Transverse colon (tissue), 4 donors: ENCODE measurements around the gene APOBEC3C. TPM values are rescaled to one million over a fixed set of nuclear protein-coding genes. Genes with fewer than 3 reads are reported as not detected.
"Not testable (repeated sequence)": the region's sequence is repeated elsewhere in the genome, so short reads cannot be mapped to it uniquely, and the experiment has no call there.

Source experiments
- DNase-seq: peaks from one replicate; pipeline ENCODE4 v3.0.0-alpha.2; 2019
- H3K27ac ChIP-seq, 4 donors: fragments of 200-600 bp; sonication (generic); 2 replicates each; pipeline ENCODE4 v1.5.1; 2016 to 2018; ENCODE audit warnings: inconsistent platforms in 4 of 4
- H3K27me3 ChIP-seq: fragments of 200-600 bp; sonication (generic); 2 replicates; pipeline ENCODE4 v1.5.1; 2017; ENCODE audit warnings: inconsistent platforms
- H3K36me3 ChIP-seq, 4 donors: fragments of 200-600 bp; sonication (generic); 2 replicates each; pipeline ENCODE4 v1.5.1; 2017 to 2019; ENCODE audit warnings: inconsistent platforms in 4 of 4
- H3K4me1 ChIP-seq, 4 donors: fragments of 200-600 bp; sonication (generic); 2 replicates each; pipeline ENCODE4 v1.5.1; 2017 to 2020; ENCODE audit warnings: inconsistent platforms in 4 of 4
- H3K4me3 ChIP-seq, 4 donors: fragments of 200-600 bp; sonication (generic); 1 replicate in 1 of 4; 2 replicates in 3 of 4; pipeline versions ENCODE4 v1.5.1 to v1.6.1; 2017 to 2019; ENCODE audit warnings: inconsistent platforms in 4 of 4
- H3K9me3 ChIP-seq, 2 donors: fragments of 200-600 bp; sonication (generic); 2 replicates each; pipeline ENCODE4 v1.5.1; 2017 to 2019; ENCODE audit warnings: inconsistent platforms in 2 of 2
- CTCF ChIP-seq, 5 experiments: fragments of 200-600 bp in 3 of 5; fragments of 450-650 bp in 2 of 5; sonication (generic) in 3 of 5; IDR thresholded peaks; 1 replicate in 2 of 5; 2 replicates in 3 of 5; pipeline ENCODE4 v1.5.1; 2016 to 2017; ENCODE audit warnings: antibody characterized with exemption in 5 of 5, inconsistent platforms in 3 of 5, mild to moderate bottlenecking in 2 of 5, moderate library complexity in 1 of 5
- EP300 ChIP-seq: sonication (generic); formaldehyde crosslinking; IDR thresholded peaks from one replicate; pipeline ENCODE4 v1.6.1; 2017; ENCODE audit warnings: antibody characterized with exemption, low read depth
- POLR2A ChIP-seq: fragments of 450-650 bp; IDR thresholded peaks from one replicate; pipeline ENCODE4 v1.6.1; 2016; ENCODE audit warnings: antibody characterized with exemption, mild to moderate bottlenecking, moderate library complexity
- POLR2AphosphoS5 ChIP-seq, 3 donors: sonication (generic); formaldehyde crosslinking; IDR thresholded peaks; one replicate each; pipeline ENCODE4 v1.6.1; 2016; ENCODE audit warnings: antibody characterized with exemption in 3 of 3
- WGBS, 2 donors: methylation state at CpG; one replicate each; pipeline ENCODE4 v1.1.5; 2018; ENCODE audit warnings: low coverage in 1 of 2; 5-methylcytosine and 5-hydroxymethylcytosine counted together
- in situ Hi-C, 4 donors: fragments of 200-750 bp; cut with MboI; loops; one replicate each; pipeline versions ENCODE4 v1.15.0 to v1.15.1; 2017; ENCODE audit warnings: low sequenced_read_pairs in 3 of 4, low pct_ligation_motif_present in 1 of 4, low pct_unique_long_range_greater_than_20kb in 1 of 4
- intact Hi-C: fragments of 100-400 bp; cut with DNase I; formaldehyde crosslinking; loops from one replicate; pipeline ENCODE4 v1.15.1; 2023; ENCODE audit warnings: low total_unique reads
- total RNA-seq, 4 donors: library from RNA; depleted of rRNA; stranded (reverse); fragments of >200 nt; gene quantifications; one replicate each; pipeline ENCODE4 v1.1.0, GENCODE V29; 2016

The APOBEC3C gene
- total RNA-seq, 4 donors from 2014 or later, result 1.2 to 9.1 (median 7.5) TPM

DNA sequence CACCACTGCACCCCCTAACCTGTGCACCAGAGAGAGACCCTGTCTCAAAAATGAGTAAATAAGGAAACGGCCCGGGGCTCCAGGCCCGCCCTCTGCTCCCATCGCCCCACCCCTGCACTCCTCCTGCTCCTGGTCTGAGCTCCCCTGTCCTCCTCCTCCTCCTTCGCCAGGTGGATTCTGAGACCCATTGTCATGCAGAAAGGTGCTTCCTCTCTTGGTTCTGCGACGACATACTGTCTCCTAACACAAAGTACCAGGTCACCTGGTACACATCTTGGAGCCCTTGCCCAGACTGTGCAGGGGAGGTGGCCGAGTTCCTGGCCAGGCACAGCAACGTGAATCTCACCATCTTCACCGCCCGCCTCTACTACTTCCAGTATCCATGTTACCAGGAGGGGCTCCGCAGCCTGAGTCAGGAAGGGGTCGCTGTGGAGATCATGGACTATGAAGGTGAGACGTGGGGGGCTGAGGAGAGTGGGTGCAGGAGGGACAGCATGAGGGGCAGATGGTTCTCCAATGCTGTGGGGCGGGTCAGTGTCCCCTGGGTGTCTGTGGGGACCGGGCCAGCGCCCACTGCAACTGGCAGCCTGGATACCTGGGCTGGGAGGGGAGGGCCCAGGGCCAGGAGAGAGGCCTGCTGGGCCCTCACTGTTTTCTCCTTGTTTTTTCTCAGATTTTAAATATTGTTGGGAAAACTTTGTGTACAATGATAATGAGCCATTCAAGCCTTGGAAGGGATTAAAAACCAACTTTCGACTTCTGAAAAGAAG lies 3.7 kb downstream of the APOBEC3C start:
- no peaks in the 10 kb centered on the region for H3K9me3 ChIP-seq
- H3K27ac ChIP-seq, result no peak overlapping the region
- WGBS, 2 donors, result 83 to 86% methylated on average over 7 to 18 of the region's 18 CpGs
- H3K36me3 ChIP-seq, result no peaks in the 10 kb centered on the region
- peaks cover 14 to 40% (median 26%) of the 10 kb centered on the region in 4 donors for H3K4me1 ChIP-seq
- no peaks in the 10 kb centered on the region for H3K27me3 ChIP-seq
- intact Hi-C loops (no loop called here), in situ Hi-C loops (loop anchor here in 2 of 4 donors (25.0 kb wide), 2 partner anchors 95 to 295 kb away; partner anchors contain the start of gene RPL3 (in 2 of the 2))
- H3K4me3 ChIP-seq, result no peak overlapping the region
- TF ChIP-seq POLR2A (no peak), POLR2AphosphoS5 (IDR thresholded peaks at IDR 0.05) (no peak), EP300 (no peak)
- DNase-seq, result no peak

- H3K36me3 ChIP-seq, DNase-seq, H3K9me3 ChIP-seq, intact Hi-C loops, H3K27me3 ChIP-seq: not testable (repeated sequence)
- Histone ChIP-seq H3K27ac (peak overlapping the region; percentile 82 to 91 (median 89)), H3K4me3 (peak overlapping the region in 3 of 4 donors; percentile 19 to 61 (median 40)), H3K4me1 (peaks cover 10 to 25% (median 16%) of the 10 kb centered on the region in 4 donors)
- WGBS, 2 donors, result 39 to 53% methylated on average over 8 to 15 of the region's 15 CpGs
- in situ Hi-C loops, result loop anchor here in 2 of 4 donors (25.0 kb wide), 2 partner anchors 92 to 292 kb away; partner anchors contain the start of gene RPL3 (in 2 of the 2)
Measured at GRCh38 chr22:39020021-39020651, 6.1 kb downstream of the APOBEC3C start.

DNA sequence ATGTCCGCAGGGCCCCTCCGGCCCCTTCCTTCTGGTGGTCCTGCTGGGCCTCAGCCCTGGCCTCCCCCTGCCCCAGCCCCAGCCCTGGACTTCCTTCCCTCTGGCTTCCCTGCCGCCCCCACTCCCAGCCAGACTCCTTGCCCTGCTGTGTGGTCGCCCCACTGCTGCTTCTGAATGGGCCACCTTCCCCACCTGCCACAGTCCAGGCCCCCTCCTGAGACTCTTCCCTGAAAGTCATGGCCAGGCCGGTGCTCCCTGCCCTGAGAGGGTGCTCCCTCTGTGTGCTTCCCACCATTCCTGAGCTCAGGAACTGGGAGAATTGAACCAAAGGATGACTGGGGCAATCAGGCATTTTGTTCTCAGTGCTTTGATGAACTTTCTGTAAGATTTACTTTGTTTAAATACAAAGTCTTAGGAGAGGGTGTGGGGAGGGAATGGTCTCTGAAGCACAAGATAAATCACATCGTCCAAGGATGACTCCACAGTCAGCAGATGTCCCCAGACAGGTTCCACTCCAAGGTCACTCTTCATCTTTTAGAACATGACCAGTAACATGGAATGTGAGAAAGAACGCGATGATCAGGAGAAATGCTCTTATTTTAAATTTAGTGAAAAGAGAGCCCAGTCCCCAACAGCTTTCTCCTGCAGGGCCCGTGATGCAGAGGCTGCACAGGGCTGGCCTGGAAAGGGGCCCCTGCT lies 7.6 kb downstream of the APOBEC3C start:
- DNase-seq, result peak; percentile 19
- Histone ChIP-seq H3K4me1 (peaks cover 5 to 19% (median 14%) of the 10 kb centered on the region in 4 donors), H3K27ac (peak overlapping the region; percentile 82 to 91 (median 89)), H3K4me3 (peak overlapping the region; percentile 37 to 61 (median 46)), H3K9me3 (no peaks in the 10 kb centered on the region), H3K36me3 (no peaks in the 10 kb centered on the region), H3K27me3 (no peaks in the 10 kb centered on the region)
- in situ Hi-C loops (loop anchor here in 2 of 4 donors (25.0 kb wide), 2 partner anchors 91 to 291 kb away; partner anchors contain the start of gene RPL3 (in 2 of the 2)), intact Hi-C loops (no loop called here)
- WGBS, 2 donors, result 36 to 61% methylated on average over 4 to 9 of the region's 9 CpGs
- TF ChIP-seq CTCF (IDR thresholded peaks at IDR 0.05) (no peak), POLR2AphosphoS5 (IDR thresholded peaks at IDR 0.05) (no peak), POLR2A (no peak), EP300 (no peak)

GRCh38 chr22:39024519-39025308 lies 10.7 kb downstream of the APOBEC3C start:
- Histone ChIP-seq H3K27me3 (no peaks in the 10 kb centered on the region), H3K36me3 (no peaks in the 10 kb centered on the region), H3K27ac (no peak overlapping the region), H3K9me3 (no peaks in the 10 kb centered on the region), H3K4me1 (peaks cover 5 to 19% (median 14%) of the 10 kb centered on the region in 4 donors), H3K4me3 (no peak overlapping the region)
- 78 to 92% methylated on average over 4 to 13 of the region's 15 CpGs for WGBS, 2 donors
- no peak for DNase-seq
- no peak for TF ChIP-seq POLR2AphosphoS5 (IDR thresholded peaks at IDR 0.05)
- TF ChIP-seq EP300, result no peak
- TF ChIP-seq CTCF (IDR thresholded peaks at IDR 0.05), result no peak
- TF ChIP-seq POLR2A, result no peak
- in situ Hi-C loops, result loop anchor here in 2 of 4 donors (25.0 kb wide), 2 partner anchors 88 to 288 kb away; partner anchors contain the start of gene RPL3 (in 2 of the 2)
- intact Hi-C loops, result no loop called here
